CD1c-positive myeloid dendritic cell (primary cell): Measurements from ENCODE around the gene PRR23E.

Source experiments
- DNase-seq: peaks from one replicate; pipeline ENCODE4 v3.0.0-alpha.2; 2016; ENCODE audit errors: extremely low spot score

PRR23E gene

DNA sequence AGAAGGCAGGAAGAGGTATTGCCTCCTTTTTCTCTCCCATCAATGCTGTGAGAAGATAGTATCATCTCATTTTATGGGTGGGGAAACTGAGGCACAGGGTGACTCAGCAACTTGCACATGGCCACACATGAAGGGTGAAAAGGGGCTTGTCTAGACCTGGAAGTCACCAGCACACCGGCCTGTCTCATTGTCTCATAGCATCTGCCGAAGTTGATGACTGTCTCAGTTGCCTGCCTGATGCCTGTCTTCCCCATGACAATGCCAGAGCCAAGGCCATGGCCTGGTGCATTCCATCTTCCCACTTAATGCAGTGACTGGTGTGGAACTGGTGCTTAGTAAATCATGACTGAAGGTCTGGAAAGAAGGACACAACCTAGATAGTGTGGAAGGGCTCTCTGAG is 27.9 kb upstream of the PRR23E start:
- DNase-seq: no peak

DNA sequence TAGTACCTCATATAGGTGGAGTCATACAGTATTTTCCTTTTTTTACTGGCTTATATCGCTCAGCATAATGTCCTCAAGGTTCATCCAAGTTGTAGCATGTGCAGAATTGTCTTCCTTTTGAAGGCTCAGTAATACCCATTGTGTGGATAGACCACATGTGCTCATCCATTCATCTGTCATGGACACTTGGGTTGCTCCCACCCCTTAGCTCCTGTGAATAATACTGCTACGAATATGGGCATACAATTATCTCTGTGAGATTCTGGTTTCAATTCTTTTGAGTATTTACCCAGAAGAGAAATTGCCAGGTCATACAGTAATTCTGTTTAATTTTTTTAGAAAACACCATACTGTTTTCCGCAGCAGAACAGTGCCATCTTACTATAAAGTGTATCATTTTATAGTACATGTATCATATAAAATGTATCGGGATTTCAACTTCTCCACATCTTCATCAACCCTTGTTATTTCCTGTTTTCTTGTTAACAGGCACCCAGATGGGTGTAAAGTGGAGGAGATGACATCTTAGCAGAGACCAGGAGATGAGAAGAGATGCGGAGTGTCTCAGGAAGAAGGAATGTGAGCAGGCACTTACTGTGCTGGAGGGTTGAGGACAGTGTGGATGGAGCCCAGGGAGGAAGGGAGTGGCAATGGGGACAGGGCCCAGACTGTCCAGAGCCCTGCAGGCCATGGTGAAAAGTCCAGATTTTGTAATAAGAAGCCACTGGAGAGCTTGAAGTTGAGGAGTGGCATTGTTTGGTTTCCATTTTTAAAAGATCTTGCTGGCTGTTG is 27.0 kb upstream of the PRR23E start:
- DNase-seq: no peak

DNA sequence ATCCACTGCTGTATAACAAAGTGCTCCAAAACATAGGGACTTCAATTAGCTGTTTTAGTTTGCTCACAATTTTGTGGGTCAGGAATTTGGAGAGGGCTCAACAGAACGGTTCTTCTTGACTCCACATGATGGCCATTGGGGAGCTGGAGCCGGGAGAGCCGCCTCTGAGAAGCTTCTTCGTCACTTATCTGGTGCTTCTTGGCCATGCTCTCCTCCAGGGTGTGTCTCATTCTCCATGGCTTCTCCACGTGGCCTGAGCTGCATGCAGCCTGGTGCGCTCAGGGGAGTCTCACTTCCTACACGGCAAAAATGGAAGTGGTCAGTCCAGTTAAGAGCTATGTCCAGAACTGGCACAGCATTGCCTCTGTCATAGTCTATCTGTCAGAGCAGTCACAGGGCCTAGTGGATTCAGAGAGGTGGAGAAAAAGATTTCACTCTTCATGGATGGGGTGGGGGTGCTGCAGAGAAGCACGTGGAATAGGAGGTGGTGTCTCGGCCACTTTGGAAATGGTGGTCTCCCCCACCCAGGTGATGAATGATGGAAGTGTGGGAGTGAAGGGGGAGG is 26.3 kb upstream of the PRR23E start:
- DNase-seq: no peak

DNA sequence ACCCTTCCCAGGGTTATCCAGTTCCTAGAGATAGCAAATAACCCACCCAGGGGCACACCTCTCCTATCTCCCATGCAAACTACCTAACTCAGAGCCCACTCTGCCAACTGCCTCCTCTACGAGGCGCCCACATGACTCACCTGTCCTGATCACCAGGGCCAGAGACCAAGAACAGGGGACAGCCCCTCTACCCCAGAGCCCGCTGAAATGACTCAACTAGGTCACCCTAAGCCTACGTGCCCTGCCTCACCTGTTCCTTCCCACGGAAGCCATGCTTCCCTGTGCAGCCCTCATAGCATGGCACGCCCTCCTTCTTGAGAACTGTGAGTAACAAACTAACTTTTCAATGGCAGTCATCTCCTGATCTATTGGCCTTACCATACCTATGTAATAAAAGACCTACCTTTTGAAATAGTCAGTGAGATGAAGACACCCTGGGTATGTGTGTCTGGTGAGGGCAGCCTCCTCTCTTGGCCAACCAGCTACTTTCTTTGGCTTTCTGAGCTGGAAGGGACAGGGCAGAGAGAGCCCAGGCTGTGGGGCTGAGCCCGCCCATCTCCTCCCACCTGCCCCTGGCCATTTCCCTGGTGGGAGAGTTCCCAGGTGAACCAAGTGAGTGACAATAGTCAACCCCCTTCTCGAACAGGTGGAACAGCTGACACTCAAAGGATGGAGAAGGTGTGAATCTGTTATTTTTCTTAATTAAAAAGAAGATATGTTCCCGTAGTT is 25.5 kb upstream of the PRR23E start:
- no peak for DNase-seq

DNA sequence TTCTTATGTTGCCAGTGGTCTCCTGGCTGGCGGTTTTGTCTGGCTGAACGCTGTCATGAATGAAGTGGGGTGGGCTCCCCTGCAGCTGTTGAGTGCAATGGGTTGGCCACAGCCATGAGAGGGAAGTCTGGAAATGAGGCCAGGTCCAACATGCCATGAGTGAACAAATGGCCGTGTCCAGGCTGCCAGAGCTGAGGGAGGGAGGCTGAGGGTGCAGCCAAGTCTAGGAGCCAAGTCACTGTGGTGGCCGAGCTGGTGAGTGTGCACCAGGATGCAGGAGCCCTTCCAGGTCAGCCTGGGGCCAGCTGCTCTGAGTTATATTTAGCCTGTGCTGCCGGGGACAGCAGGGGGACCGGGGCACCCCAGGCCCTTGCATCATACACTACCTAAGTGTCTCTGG is 24.7 kb upstream of the PRR23E start:
- no peak for DNase-seq

DNA sequence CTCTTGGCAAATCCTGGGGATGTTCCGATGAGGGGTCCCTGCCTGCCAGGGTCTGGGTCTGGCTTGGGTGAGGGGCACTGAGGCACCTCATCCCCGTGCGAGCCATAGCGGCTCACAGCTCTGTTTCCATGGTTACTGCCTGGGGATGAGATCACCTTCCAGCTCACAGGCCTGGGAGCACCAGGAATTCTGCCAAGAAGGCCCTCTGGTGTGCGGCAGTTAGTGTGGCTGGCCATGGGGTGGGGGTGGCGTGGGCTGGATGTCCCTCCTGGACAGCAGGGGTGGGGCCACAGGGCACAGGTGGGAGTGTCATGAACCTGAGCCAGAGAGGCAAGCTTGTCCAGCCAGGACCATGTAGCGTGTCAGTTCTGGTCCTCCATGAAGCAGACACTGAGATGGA is 22.1 kb upstream of the PRR23E start:
- no peak for DNase-seq

DNA sequence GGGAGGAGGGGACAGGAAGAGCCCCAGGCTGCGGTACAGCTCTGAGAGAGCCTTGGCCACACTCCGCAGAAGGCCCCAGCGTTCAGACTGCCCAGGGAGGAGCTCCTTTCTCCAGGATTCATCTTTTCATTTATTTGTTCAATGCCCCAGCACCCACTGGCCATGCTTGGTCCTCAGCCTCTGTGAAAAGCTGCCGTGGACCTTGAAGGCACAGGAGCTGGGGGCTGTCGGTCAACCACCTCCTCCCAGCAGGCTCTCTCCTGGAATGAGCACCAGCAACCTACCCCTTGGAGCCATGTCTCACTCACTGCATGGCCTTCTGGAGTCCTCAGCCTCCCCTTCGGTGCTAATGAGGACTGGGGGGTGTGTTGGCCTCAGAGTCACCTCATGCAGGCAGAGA is 21.6 kb upstream of the PRR23E start:
- DNase-seq: no peak

DNA sequence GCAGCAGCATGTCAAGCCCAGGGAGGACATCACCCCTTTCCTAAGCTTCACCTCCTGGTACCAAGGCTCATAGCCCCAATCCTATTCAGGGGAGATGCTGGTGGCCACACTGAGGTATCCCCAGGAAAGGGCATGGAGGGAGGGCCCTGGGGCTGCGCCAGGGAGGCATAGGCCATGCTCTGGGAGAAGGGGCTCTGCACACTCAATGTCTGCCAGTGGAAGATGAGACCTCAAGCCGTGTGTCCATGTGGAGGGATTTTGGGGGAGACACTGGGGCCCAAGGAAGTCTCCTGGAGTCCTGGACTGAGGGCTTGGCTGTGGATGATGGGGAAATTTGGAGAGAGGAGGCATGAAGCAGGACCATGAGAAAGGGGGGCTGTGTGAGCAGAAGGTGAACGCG is 21.2 kb upstream of the PRR23E start:
- DNase-seq: no peak

DNA sequence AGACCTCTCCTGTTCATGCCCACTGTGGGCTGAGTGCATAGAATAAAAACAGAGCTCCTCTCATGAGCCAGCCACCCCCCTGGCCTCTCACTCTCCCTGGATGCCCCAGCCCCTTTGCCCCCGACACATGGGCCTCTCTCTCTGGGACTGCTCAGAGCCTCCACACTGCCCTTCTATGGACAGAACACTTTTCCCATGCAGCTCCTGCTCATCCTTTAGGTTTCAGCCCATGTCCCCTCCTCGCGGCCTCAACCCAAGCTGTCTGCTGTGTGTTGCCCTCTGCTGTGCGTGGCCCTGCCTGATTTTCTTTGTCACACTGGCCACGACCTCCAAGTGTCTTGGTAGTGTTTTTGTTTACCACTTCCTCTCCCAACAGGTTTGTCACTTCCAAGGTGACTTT is 20.7 kb upstream of the PRR23E start:
- no peak for DNase-seq

DNA sequence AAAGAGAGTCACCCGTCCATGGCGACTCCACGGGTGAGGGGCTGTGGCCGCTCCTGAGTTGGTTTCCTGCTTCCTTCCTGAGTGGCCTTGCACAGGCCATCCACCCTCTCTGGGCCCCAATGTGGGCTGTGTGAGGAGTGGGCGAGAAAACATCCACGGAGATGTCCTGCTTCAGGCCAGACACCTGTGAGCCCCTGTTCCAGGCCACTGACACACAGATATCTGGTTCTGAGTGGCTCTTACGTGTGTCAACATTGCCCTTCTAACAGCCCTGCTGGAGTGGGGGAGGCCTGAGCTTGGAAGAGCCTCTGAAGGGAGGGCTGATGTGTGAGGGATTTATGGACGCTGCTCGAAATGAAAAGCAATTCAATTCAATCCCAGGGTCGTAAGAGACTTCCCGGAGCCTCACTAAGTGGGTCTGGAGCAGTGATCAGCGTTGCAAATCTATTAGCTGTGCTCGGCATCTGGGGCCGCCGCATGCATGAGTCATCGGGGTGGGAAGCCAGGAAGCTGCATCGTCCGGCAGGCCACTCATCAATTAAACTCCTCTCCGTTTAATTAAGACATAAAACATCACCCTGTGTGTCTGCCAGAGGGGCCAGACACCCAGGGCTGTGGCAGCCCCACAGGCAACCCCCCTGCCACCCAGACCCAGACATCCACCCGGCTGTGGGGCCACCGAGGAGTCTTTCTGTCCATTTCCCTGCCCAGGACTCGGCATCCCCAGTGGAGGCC is 20.0 kb upstream of the PRR23E start:
- DNase-seq: no peak

DNA sequence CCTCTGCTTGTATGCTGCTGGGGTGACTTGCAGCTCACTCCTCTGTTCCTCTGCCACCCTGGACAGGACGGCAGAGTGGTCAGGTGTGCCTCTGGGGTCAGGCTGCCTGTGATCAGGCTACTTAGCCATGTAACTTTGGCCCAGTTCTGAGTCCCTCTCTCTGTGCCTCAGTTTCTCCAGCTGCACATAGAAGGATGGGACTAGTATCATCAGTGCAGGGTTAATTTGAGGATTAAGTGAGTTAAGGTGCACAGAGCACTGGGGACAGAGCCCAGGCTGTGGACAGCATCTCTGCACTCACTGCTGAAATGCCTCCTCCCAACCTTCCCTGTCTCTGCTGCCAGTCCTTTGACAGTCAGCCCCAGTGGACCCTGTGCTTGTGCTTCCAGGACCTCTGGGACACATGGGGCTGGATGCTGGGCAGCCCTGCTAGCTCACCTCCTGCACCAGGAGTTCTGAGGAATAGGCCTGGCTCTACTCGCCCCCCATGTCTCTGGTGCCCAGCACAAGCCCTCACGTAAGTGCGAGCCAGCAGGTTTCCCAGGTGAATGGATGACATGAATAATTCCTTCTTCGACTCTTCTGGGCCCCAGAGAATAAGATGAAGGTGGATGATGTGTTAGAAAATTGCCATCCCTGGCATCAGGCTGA is 19.3 kb upstream of the PRR23E start:
- DNase-seq: no peak

DNA sequence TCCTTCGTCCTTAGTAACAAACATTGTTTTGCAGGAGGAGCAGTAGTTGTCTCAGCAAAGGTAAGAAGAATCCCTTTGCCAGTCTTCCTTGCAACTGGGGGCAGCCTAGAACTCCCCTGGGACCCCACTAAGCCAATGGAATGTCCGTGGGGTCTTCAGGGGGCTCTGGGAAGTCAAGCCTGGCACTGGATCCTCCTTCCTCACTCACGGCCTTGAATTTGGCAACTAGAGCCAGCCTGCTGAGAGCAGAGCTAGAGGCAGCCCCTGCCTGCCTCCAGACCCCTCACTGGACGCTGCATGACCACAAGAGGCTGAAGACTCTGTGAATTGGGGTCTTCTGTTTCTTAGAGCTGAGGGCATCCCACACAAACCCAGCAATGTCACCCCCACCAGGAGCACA is 18.6 kb upstream of the PRR23E start:
- DNase-seq: no peak

DNA sequence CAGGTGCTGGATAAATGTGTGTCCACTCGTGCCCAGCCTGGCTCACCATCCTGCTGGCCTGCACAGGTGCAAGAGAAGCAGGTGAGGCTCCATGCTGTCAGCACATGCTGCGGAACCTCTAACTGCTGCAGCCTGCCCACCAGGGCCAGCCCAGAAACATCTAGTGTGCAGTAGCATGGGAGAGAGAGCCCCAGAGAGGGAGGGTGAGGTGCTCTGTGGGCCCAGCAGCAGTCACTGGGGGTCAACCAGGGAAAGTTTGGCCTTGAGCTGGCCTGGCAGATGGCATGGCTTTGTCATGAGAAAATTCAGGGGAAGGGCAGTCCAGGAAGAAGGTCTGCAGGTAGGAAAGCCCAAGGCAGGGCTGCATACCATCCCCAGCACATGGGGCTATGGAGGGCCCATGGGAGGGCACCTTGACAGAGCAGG is 18.2 kb upstream of the PRR23E start:
- DNase-seq: no peak

DNA sequence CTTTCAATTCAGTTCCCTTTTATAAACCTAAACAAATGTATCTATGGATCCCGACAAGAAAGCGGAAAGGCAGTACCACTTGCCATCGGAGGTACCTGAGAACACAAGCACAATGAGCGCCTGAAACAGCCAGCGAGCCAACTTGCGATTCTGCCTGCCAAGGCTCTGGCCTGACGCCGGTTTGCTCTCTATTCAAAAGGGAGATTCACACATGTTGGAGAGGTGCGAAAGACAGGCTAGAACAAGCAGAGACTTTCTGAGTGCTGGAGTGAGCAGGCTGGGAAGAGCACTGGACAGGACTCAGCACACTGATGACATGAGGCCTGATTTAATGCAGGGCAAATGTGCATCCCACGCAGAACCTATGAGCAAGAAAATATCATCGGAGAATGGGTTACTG is 17.7 kb upstream of the PRR23E start:
- no peak for DNase-seq

DNA sequence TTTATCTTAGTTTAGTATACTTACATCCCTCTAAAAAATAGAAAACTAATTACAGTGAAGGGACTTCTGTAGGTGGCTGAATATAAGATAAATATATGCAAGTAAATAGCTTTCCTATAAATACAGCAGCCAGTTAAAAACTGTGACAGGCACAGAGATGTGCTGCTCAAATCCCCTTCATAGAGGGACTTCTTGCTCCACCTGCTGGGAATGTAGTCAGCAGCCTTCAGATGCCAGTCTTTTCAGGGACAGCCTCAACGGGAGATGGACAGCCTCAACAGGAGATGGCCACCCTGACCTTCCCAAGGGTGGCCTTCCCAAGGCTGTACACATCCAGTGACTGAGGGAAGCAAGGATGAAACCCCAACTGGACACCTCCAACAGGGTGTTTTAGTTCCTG is 15.7 kb upstream of the PRR23E start:
- DNase-seq: no peak

DNA sequence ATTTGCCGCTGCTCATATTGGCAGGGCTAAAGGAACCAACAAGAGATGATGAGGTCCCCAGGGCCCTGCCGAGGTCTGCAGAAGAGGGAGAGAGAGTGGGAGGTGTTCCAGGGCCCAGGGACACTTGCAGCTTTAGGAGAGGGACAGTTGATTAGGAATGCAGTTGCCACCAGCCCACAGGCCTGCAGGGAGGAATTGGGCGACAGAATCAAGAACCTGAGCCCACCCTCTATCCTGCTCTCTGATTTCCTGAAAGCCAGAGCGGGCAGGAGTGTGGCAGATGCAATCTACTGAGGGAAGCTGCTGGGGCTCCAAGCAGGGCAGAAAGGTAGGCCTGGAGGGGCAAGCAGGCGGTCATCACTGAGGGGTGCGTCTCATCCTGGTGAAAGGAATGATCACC is 12.1 kb upstream of the PRR23E start:
- no peak for DNase-seq

DNA sequence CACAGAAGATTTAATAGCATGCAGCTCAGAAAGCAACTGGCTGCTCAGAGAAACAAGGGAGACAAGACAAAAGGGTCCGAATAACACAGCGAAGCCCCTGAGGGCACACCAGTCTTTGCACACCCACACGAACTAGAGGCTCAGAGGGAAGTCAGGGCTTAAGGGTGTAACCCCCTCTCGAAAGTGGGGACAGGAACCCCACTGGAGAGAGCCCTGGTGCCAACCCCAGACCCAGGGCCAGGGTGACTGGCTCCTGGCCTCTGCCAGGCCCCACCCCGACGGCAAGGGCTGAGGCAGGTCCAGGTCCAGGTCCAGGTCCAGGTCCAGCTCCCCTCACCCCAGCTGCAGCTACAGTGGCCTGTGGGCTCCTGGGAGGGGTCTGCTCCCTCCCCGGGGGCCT is 10.5 kb upstream of the PRR23E start:
- no peak for DNase-seq

DNA sequence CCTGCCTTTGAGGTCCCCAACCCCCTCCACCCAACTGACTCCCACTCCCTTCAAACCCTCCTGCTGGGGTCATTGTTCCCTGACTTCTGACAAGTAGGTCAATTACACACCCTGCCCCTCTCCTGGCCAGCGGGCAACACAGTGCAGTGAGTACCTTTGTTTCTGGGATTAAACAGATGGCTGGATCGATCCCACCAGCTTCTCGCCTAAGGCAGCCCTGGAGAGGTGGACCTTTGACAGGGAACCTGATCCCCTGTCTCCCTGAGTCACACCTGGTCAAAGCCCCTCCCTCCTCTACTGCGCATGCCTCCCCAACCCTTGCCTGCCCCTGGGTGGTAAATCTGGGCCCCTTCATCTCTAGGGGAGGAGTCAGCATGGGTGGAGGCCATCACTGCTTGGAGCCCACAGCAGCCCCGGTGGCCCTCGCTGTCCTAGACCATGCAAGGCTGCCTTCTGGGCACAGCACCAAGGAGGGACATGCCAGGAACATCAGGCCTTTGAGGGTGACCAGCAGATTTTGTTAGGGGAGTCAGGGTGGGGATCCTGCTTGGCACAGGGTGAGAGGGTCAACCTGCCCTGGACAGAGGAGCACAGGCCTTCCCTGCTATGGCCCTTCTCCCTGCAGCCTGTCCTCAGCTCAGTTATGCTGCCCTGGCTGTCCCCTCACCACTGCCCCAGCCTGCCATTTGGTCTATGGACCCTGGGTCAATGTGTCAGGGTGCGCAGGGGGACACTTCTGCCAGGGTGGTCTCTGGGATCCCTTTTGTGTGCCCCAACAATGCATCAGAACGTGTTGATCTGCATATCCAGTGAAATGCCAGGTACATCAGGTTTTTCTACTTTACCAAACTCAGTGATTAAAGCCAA is 9.8 kb upstream of the PRR23E start:
- DNase-seq: no peak

DNA sequence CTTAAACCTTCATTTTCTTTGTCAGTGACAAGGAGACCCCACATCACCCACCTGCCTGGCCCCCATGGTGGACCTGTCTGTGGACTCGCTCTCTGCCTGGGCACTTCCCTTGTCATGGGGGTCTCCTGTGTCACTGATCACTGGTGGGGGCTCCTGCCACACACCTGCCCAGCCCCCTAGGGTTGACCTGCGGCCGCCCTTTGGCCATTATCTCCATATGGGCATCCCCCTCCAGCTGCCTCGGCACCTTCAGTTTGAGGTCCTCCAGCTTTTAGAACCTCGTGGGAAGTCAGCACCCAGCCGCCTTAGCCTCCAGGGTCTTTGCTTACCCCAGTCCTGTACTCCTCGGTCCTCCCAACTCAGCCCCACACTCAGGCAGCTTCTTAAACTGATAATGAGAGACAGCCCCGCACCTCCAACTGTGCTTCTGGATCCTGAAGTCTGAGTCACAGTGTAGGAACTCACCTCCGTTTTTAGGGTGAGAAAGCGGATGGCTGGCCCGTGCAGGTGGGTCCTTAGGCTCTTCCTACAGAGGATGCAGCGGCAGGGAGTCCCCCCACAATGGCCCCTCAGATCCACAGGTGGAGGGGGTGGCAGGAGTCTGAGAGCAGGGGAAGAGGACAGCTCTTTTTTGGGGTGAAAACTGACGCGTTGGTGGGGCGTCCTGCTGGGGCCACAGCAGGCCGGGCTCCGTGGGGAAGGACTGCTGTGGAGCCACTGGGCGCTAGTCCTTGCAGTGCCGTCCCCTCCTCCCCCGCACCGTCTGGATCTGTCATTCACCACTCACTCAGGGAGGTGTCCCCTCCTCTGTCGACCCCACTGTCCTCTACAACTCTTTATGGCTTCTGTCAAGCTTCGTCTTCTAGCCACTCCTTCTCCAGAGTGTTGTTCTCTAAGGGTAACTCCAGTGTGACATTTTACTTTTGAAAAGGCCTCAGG is 8.7 kb upstream of the PRR23E start:
- DNase-seq: no peak

DNA sequence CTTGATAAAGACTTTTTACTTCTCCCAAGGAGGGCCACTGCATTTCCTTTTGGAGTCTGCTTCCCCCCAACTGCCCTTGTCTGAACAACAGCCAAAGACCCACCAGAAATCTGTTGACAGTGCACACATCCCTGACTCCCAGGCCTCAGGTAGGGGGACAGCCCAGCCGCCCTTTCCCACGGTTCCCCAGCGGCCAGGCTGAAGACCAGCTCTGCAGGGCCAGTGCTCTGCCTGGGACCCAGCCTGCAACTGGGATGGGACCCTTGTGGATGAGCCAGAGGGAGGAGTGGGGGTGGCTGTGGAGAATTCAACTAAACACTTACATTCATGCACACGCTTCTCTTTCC is 8.1 kb upstream of the PRR23E start:
- no peak for DNase-seq
